GM18907 (cell line): ENCODE results near the gene NRF1.
"Not testable (repeated sequence)": the region's sequence is repeated elsewhere in the genome, so short reads cannot be mapped to it uniquely, and the experiment has no call there.

Source experiments
- ATAC-seq: cut with Tn5 transposase; IDR thresholded peaks from one replicate; pipeline ENCODE4 v1.9.1; 2021; ENCODE audit warnings: mild to moderate bottlenecking, moderate library complexity; ENCODE audit not compliant: unreplicated experiment

Gene NRF1

GRCh38 chr7:129643550-129644170, 32.1 kb downstream of the NRF1 start:
- no peak for ATAC-seq

DNA sequence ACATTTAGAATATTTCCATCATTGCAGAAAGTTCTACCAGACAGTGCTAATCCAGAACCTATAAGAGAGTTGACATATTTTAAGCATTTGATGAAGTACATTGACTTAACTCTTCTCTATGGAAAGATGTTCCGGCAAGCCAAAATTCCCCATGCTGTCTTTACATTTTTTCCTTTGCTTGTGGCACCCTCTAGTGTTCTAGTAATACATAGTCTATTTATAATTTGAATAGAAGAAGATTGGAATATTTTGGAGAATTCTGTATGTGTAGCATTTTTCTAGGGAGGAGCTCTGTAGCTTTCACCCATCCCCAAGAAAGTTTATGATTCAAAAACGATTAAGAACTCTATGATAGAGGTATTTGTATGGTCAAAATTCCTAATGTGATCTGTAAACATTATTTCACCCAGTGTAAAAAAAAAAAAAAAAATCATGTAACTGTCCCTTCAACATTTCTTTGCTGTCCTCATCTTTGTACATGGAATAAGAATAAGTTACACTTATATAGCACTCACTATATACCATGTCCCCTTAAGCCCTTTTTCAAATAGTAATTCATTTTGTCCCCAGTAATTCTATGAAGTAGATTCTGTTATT, 33.2 kb downstream of the NRF1 start:
- no peak for ATAC-seq

GRCh38 chr7:129646369-129647021, 35.0 kb downstream of the NRF1 start:
- ATAC-seq, result no peak

- ATAC-seq, result no peak
Observed at GRCh38 chr7:129649128-129649690, 37.7 kb downstream of the NRF1 start.

GRCh38 chr7:129650056-129650758, 38.7 kb downstream of the NRF1 start:
- no peak for ATAC-seq

GRCh38 chr7:129652914-129653313, 41.4 kb downstream of the NRF1 start:
- ATAC-seq, result no peak

DNA sequence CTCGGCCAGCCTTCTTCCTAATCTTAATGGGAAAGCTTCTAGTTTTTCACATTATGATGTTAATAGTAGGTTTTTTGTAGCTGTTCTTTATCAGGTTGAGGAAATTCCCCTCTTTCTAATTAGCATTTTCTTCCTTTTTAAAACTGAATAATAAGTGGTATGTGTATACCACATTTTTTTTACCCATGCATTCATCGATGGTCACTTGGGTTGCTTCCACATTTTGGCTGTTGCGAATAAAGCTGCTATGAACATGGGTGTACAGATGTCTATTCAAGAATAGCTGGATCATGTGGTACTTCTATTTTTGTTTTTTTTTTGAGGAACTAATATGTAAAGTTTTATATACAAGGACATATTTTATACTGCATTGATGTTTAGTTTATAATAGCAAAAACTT, 44.3 kb downstream of the NRF1 start:
- ATAC-seq, result no peak

- ATAC-seq, result no peak
Observed at GRCh38 chr7:129657363-129657762, 45.8 kb downstream of the NRF1 start.

DNA sequence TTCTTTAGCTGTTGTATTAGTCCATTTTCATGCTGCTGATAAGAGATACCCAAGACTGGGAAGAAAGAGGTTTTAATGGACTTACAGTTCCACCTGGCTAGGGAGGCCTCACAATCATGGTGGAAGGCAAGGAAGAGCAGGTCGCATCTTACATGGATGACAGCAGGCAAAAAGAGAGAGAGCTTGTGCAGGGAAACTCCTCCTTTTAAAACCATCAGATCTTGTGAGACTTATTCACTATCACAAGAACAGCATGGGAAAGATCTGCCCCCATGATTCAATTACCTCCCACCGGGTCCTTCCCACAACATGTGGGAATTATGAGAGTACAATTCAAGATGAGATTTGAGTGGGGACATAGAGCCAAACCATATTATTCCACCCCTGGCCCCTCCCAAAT, 48.4 kb downstream of the NRF1 start:
- not testable (repeated sequence) for ATAC-seq

GRCh38 chr7:129661645-129662182, 50.2 kb downstream of the NRF1 start:
- no peak for ATAC-seq

DNA sequence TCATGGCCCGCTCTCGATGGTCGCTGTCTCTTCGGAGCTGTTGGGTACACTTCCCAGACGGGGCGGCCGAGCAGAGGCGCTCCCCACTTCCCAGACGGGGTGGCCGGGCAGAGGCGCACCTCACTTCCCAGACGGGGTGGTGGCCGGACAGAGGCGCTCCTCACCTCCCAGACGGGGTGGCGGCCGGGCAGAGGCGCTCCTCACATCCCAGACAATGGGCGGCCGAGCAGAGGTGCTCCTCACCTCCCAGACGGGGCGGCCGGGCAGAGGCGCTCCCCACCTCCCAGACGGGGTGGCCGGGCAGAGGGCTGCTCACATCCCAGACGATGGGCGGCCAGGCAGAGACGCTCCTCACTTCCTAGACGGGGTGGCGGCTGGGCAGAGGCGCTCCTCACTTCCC, 51.7 kb downstream of the NRF1 start:
- not testable (repeated sequence) for ATAC-seq

DNA sequence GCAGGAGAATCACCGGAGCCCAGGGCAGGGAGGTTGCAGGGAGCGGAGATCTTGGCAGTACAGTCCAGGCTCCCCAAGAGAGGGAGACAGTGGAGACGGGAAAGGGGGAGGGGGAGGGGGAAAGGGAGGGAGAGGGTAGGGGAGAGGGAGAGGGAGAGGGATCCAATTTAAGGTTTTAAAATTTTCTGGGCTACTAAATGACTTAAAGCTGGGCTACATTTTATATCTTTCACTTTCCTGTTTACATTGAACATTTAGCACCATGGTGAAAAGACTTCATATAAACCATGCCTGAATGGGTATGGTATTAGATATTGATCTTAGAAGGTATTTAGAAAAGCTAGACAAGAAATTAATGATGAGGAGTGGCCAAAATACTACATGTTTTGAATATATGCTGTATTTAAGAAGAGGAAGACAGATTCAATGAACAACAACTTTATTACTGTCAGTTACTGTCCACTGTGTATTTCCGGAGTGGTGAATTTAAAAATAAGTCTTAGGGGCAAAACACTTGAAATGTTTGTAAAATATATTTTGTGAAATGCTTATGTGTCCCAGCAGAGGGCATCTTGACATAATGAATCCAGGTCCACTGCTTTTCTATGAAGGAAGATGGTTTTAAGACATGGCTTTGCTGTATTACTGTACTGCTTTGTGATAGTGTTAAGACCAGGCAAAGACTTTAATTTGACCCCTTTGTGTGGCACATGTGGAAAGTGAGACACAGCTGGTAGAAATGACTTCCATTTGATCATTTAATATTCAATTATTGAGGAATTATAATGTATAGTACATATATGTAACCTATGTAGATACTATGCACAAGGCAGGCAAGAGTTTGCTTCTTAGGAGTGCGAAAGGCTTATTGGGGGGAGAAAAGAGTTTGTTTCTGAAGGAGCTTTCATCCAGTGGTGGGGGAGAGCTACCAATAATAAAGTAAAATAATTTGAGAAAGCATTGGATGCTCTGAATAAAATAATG, 52.8 kb downstream of the NRF1 start:
- no peak for ATAC-seq

GRCh38 chr7:129665013-129665401, 53.5 kb downstream of the NRF1 start:
- ATAC-seq, result no peak

GRCh38 chr7:129667116-129667515, 55.6 kb downstream of the NRF1 start:
- no peak for ATAC-seq

GRCh38 chr7:129667551-129667950, 56.0 kb downstream of the NRF1 start:
- no peak for ATAC-seq

DNA sequence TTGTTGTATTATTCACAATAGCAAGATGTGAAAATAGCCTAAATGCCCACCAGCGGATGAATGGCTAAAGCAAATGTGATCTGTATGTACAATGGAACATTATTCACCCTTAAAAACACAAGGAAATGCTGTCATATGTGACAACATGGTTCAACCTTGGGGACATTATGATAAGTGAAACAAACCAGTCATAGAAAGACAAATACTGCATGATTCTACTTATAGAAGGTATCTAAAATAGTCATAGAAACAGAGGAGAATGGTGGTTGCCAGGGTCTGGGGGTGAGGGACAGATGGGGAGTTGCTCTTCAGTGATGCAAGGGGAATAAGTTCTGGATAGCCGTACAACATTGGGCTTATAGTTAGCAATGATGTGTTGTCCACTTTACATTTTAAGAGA, 58.4 kb downstream of the NRF1 start:
- ATAC-seq, result no peak

DNA sequence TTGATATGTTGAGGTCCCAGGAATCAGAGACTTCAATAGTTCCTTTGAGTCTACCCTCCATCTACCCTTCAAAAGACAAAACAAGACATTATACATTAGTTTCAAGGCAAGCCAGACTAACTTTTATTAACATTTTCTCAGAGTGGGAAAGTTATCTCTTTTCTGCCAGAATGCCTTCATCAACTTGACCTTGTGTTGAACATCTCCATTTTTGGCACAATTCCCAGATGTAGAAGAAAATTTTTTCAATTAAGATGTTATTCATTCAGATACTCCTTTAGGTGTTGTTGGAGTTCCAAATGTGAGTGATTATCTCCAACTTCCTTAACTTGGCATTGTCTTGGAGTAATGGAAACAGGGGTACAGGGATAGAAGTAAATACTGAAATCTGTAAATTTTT, 59.1 kb downstream of the NRF1 start:
- no peak for ATAC-seq

DNA sequence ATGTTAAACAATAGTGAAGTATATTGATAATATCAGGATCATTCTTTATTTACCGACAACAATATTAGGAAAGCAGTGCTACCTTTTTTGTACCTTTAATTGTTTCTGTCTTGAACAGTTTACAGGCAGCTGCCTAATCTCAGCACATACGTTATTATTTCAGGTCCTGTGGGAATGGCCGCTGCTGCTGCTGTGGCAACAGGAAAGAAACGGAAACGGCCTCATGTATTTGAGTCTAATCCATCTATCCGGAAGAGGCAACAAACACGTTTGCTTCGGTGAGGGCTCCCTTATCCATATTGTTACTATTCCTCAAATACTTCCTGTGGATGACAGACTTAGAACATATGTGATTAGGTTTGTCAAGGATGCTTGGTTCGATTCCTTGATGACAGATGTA, 59.7 kb downstream of the NRF1 start:
- ATAC-seq, result no peak

GRCh38 chr7:129674475-129674874, 63.0 kb downstream of the NRF1 start:
- ATAC-seq, result not testable (repeated sequence)

DNA sequence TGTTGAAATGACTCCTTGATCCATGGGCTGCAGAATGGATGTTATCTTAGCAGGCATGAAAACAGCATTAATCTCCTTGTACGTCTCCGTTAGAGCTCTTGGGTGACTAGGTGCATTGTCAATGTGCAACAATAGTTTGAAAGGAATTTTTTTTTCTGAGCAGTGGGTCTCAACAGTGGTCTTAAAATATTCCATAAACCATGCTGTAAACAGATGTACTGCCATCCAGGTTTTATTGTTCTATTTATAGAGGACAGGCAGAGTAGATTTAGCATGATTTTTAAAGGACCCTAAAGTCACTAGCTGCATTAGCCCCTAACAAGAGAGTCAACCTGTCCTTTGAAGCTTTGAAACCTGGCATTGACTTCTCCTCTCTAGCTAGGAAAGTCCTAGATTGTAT, 64.0 kb downstream of the NRF1 start:
- no peak for ATAC-seq
